Activated T-cell treated with anti-CD3 and anti-CD28 coated beads, Interleukin-2, amount 50 U/mL, for 24 hours (primary cell): ENCODE measurements around the gene ESF1.
"Not testable (repeated sequence)": the region's sequence is repeated elsewhere in the genome, so short reads cannot be mapped to it uniquely, and the experiment has no call there.

Source experiments
- DNase-seq: peaks from one replicate; pipeline ENCODE4 v3.0.0-alpha.2; 2020
- H3K27ac Mint-ChIP-seq: 2 replicates; pipeline ENCODE4 v1.8.0; 2020; ENCODE audit warnings: mild to moderate bottlenecking, mixed read lengths
- H3K27me3 Mint-ChIP-seq: 2 replicates; pipeline ENCODE4 v1.8.0; 2020; ENCODE audit warnings: mixed read lengths
- H3K36me3 Mint-ChIP-seq: 2 replicates; pipeline ENCODE4 v1.8.0; 2020; ENCODE audit warnings: low read depth, mixed read lengths
- H3K4me1 Mint-ChIP-seq: 2 replicates; pipeline ENCODE4 v1.8.0; 2020; ENCODE audit warnings: low read depth, mixed read lengths
- H3K4me3 Mint-ChIP-seq: 2 replicates; pipeline ENCODE4 v1.8.0; 2020; ENCODE audit warnings: mild to moderate bottlenecking, moderate library complexity, mixed read lengths
- H3K9me3 Mint-ChIP-seq: 2 replicates; pipeline ENCODE4 v1.8.0; 2020; ENCODE audit warnings: mixed read lengths

Gene ESF1

DNA sequence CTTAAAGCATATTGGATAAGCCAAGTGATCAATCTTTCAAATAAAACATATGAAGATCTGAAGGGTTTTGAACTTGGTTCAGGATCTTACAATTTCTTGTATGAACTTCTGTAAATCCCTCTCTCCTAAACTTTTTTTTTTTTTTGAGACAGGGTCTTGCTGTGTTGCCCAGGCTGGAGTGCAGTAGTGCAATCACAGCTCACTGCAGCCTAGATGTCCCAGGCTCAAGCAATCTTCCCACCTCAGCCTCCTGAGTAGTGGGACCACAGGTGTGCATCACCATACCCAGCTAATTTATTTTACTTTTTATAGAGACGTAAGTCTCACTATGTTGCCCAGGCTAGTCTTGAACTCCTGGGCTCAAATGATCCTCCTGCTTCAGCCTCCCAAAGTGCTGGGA, 46.5 kb downstream of the ESF1 start:
- Mint-ChIP-seq H3K36me3 (peaks cover 98% of the 10 kb centered on the region), H3K9me3 (peaks cover 19% of the 10 kb centered on the region), H3K4me1 (peaks cover 20% of the 10 kb centered on the region)
- not testable (repeated sequence) for H3K27ac Mint-ChIP-seq, H3K4me3 Mint-ChIP-seq, DNase-seq, H3K27me3 Mint-ChIP-seq

DNA sequence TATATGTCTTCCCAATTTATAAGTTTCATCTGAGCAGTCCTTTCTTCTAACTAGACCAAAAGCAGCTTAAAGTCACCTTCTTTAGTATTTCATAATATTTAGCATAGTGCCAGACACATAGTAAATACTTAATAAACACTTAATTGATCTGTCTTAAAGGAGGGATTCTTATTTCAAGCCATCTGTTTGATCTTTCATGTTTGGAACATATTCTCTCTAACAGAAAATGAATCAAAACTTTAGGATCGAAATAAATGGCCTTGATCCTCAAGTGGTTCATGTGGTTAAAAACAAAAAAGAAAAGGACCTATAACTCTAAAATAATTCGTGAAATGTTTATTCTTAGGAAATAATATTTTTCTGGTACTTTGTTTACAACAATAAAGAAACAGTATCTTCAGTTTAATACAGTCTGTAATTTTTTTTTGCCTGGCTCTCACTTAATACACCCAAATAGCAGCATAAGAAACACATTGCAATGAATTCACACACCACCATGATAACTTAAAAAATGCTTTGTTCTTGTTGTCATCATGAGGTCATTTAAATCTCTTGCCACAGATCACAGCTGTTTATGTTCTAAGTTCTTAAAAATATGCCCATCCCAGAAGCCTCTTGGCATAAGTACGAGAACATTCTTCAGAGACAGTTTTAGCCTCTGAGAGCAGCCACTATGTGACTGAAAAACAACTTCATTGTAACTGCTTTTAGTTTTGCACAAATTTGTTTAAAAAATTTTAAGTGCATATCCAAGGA, 48.1 kb downstream of the ESF1 start:
- no peak for DNase-seq
- Mint-ChIP-seq H3K4me3 (no peak overlapping the region), H3K9me3 (peaks cover 11% of the 10 kb centered on the region), H3K27ac (no peak overlapping the region), H3K36me3 (peaks cover 98% of the 10 kb centered on the region), H3K27me3 (no peaks in the 10 kb centered on the region), H3K4me1 (peaks cover 12% of the 10 kb centered on the region)

DNA sequence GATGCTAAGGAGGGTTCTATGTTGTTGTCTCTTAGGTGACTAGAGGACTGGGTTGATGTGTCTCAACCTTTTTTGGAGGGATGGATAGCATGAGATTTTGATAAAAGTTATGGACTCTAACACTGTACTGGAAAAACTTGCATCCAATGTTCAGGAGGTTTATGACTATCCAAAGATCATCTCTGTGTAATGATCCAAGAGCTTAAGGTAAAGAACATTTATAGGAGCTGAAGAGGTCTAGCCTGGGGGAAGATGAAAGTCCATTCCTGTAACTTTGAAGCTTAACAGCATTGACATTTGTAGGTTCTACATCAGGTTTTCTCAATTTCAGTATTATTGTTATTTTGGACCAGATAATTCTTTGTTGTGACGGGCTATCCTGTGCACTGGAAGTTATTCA, 48.9 kb downstream of the ESF1 start:
- H3K27ac Mint-ChIP-seq: no peak overlapping the region
- peaks cover 5% of the 10 kb centered on the region for H3K9me3 Mint-ChIP-seq
- DNase-seq: no peak
- H3K27me3 Mint-ChIP-seq: no peaks in the 10 kb centered on the region
- H3K4me1 Mint-ChIP-seq: peaks cover 7% of the 10 kb centered on the region
- H3K36me3 Mint-ChIP-seq: peaks cover 98% of the 10 kb centered on the region
- no peak overlapping the region for H3K4me3 Mint-ChIP-seq

DNA sequence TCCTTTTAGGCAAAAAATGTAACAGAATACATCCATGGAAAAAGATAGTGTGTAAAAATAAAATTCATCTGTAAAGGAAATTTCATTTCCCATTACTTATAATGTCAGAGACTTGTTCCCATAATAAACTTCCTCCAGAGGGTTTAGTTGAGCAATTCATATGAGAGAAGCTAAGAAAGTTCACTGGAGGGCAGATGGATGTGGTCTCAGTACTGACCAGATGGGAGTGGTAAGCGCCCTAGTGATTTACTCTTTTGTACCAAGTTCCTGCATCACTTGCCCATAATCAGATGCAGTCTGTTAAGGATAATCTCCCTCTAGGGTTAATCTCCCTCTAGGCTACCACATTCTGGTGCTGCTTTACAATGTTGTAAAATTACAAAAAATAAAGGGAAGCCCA, 61.7 kb downstream of the ESF1 start:
- Mint-ChIP-seq H3K4me3 (no peak overlapping the region), H3K27me3 (no peaks in the 10 kb centered on the region), H3K36me3 (peaks cover 48% of the 10 kb centered on the region), H3K9me3 (no peaks in the 10 kb centered on the region), H3K27ac (no peak overlapping the region), H3K4me1 (peaks cover 2% of the 10 kb centered on the region)
- no peak for DNase-seq

DNA sequence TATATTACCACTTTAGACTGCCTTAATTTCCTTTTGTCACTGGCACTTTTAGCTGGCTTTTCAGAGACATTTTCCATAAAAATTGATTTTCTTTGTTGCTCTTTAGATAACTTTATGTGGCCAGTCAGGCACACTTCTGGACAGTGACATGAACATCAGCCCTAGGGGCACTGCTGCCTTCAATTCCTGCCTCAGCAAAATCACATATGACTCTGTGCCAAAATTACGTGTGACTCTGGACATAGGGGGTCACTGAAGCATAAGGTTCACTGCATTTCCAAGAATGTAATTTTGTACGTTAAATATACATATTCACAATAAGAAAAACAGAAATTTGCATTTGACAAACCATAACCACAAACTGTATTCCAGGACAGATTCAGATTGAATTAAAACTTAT, 66.5 kb downstream of the ESF1 start:
- Mint-ChIP-seq H3K27ac (no peak overlapping the region), H3K4me1 (peaks cover 5% of the 10 kb centered on the region), H3K9me3 (no peaks in the 10 kb centered on the region), H3K27me3 (no peaks in the 10 kb centered on the region), H3K36me3 (peaks cover 84% of the 10 kb centered on the region), H3K4me3 (no peak overlapping the region)
- DNase-seq: no peak

DNA sequence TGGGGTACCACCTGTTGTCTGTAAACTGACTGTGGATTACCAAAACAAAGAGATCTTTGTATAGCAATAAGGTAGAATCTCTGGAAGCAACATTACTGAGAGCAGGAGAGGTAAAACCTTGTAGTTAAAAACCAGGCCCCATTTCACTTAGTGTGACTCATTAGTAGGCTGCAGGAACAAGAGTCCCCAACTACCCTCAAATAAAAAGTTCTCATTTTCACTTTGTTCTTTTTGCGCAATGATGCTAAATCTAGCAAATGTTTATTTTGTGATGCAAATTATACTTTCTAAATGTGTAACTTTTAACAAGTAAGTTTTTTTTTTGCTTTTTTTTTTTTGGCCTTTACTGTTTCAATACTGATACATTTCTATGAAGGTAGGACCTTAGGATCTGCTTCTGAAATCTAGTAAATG, 67.1 kb downstream of the ESF1 start:
- Mint-ChIP-seq H3K4me1 (peaks cover 5% of the 10 kb centered on the region), H3K27ac (no peak overlapping the region), H3K9me3 (peaks cover 2% of the 10 kb centered on the region), H3K27me3 (no peaks in the 10 kb centered on the region), H3K36me3 (peaks cover 84% of the 10 kb centered on the region), H3K4me3 (no peak overlapping the region)
- no peak for DNase-seq

DNA sequence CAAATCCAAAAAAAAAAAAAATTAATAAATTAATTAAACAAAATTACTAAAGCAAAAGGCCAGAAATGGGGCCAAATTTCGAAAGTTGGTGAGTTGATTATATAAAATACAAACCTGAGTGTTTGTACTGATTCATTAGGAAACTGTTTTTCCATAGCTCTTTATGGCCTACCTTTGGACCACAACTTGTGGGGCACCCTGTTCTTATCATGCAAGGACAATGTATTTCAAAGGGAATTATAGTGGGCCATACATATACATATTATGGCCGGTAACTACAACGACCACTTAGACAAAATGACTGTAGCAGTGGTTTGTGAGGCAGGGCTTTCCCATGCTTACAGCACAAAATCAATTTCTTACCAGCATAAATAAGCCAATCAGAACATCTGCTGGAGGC, 69.5 kb downstream of the ESF1 start:
- Mint-ChIP-seq H3K4me3 (no peak overlapping the region), H3K36me3 (peaks cover 88% of the 10 kb centered on the region), H3K27ac (no peak overlapping the region), H3K4me1 (peaks cover 5% of the 10 kb centered on the region), H3K27me3 (no peaks in the 10 kb centered on the region), H3K9me3 (peaks cover 10% of the 10 kb centered on the region)
- DNase-seq: no peak

DNA sequence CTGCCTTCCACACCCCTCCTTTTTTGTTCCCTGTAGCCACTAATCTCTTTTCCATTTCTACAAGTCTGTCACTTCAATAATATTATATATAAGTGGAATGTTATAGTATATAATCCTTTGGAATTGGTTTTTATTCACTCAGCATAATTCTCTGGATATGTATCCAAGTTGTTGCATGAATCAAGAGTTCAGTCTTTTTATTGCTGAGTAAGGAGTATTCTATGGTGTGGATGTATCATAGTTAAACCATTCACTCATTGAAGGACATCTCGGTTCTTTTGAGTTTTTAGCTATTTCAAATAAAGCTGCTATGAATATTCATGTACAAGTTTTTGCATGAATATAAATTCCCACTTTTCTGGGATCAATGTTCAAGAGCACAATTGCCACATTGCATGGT, 76.5 kb downstream of the ESF1 start:
- no peak for DNase-seq
- Mint-ChIP-seq H3K4me1 (no peaks in the 10 kb centered on the region), H3K27ac (no peak overlapping the region), H3K36me3 (peaks cover 26% of the 10 kb centered on the region), H3K4me3 (no peak overlapping the region), H3K9me3 (peaks cover 10% of the 10 kb centered on the region), H3K27me3 (no peaks in the 10 kb centered on the region)

DNA sequence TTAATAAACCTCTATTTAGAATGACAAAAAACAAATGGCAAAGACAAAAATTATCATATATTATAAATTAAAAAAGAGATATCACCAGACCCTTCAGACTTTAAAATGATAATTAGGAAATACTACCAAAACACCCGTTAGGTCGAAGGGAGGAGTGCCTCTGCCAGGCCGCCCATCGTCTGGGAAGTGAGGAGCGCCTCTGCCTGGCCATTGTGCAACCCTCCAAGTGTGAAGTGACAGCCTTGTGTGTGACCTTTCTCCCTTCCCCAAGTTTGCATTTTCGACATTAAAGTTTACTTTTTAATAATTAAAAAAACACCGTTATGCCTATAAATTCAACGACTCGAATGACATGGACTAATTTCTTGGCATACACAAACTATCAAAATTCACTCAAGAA, 81.5 kb downstream of the ESF1 start:
- no peak overlapping the region for H3K27ac Mint-ChIP-seq
- no peak for DNase-seq
- no peaks in the 10 kb centered on the region for H3K4me1 Mint-ChIP-seq
- H3K9me3 Mint-ChIP-seq: no peaks in the 10 kb centered on the region
- H3K4me3 Mint-ChIP-seq: no peak overlapping the region
- no peaks in the 10 kb centered on the region for H3K36me3 Mint-ChIP-seq
- H3K27me3 Mint-ChIP-seq: peaks cover 15% of the 10 kb centered on the region

DNA sequence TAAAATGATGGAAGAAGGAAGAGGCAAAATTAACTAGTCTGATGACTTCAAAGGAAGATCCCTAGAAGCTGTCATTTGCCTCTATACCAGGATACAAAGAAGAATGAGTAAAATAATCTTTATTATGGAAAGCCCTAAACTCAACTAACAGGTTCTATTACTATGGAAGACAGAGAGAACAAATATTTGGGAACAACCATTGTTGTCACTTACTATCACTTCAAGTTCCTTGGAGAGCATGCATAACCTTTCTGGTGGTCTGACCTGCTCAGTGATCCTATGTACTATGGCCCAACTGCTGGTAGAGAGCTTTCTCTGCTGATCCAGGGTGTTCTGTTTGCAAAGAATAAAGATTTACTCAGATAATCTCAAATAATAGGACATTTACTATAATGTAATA, 83.2 kb downstream of the ESF1 start:
- no peaks in the 10 kb centered on the region for H3K36me3 Mint-ChIP-seq

DNA sequence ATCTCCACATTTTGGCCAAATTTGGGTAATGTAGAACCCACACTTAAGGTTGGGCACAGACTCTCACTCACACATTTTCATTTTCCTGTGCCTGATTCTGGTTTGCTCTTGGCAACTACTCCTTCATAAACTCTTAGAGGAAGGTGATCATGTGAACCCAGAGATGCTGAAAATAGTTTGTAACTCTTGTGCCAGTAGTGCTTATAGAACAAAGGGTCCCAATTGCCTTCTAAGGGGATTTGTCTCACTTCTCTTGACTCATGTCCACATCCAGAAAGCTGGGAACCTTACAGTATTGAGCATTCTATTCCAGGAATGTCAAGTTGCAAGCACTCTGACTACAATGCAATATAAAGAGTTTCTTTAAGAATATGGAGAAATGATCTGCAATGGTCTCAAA, 84.0 kb downstream of the ESF1 start:
- H3K9me3 Mint-ChIP-seq: no peaks in the 10 kb centered on the region
- no peak overlapping the region for H3K4me3 Mint-ChIP-seq
- H3K27me3 Mint-ChIP-seq: peaks cover 20% of the 10 kb centered on the region

More for the DNA sequence above, 83.2 kb downstream of the ESF1 start:
- Mint-ChIP-seq H3K4me1 (no peaks in the 10 kb centered on the region), H3K27ac (no peak overlapping the region), H3K27me3 (peaks cover 17% of the 10 kb centered on the region), H3K4me3 (no peak overlapping the region), H3K9me3 (no peaks in the 10 kb centered on the region)
- no peak for DNase-seq

DNA sequence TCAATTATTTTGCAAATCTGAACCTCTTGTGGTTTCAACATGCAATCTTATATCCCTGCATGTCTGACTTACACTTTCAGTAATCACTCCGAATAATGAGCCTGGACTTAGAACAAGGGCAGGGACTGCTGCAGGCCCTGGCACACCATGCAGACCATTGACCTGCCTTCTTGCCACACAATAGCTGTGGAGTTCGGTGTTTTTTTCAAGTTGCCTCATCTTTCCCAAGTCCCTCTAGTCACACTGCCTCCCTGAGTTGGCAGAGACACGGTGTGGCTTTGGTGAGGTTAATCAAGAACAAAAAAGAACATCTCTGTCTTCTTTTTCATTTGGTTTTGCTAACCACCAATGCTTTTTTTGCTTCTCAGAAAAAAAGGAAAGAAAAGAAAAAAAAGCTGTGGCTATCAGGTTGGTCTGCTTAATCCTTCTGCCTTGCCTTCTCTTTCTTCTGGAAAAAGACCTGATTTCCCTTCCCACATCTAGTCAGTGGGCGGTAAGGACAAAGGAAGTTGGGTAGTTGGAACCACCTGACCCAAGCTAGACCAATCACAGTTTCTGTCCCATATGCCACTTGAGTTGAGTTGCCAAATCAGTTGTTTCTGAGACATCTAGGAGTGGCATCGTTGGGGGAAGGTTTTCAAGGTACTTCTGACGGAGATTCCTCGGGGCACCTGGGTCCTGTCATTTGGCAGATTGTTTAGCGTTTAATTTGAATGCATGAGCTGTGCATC, 90.1 kb downstream of the ESF1 start:
- no peaks in the 10 kb centered on the region for H3K9me3 Mint-ChIP-seq
- H3K4me1 Mint-ChIP-seq: no peaks in the 10 kb centered on the region
- H3K4me3 Mint-ChIP-seq: no peak overlapping the region
- no peaks in the 10 kb centered on the region for H3K36me3 Mint-ChIP-seq
- no peak overlapping the region for H3K27ac Mint-ChIP-seq
- DNase-seq: no peak
- peaks cover 26% of the 10 kb centered on the region for H3K27me3 Mint-ChIP-seq

More for the DNA sequence above, 84.0 kb downstream of the ESF1 start:
- Mint-ChIP-seq H3K4me1 (no peaks in the 10 kb centered on the region), H3K36me3 (no peaks in the 10 kb centered on the region), H3K27ac (no peak overlapping the region)
- no peak for DNase-seq

DNA sequence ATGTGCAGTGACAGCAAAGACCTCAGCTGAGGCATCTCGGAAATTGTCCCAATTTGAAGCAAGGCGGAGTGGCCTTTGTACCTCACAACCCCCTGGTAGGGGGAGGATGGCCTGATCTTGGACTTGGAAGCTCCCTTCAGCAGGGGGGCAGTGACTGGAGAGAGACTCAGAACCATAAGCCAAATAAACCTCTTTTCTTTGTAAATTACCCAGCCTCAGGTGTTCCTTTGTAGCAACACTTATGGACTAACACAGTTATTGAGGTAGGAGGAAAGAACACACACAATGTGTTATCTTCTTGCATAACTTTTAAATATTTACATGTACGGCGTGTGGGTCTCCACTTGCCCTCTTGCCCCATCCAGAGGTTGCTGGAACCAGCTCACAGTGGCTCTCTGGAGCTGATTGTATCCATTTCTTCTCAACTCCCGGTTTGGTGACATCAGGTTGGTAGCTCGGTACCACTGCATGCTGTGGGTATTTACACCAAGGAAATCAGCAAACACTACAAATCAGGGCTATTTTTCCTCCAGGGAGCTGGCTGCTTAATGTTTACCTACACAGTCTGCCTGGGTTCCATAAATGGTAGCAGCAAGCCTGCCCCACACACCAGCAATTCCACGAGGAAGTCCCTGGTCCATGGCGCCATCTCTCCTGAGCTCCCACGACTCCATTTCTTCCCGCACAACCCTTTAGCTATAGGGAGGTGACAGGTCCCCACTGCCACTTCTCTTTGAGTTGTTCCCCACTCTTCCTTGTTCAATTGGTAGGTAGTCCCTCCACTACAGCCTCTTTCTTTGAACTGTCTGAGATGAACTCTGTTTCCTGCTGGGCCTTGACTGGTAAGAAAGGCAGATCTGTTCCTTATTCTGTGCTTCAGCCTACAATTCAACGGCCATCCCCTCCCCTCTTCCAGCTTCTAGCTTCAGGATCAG, 91.7 kb downstream of the ESF1 start:
- no peaks in the 10 kb centered on the region for H3K36me3 Mint-ChIP-seq
- DNase-seq: no peak
- no peaks in the 10 kb centered on the region for H3K4me1 Mint-ChIP-seq
- H3K27me3 Mint-ChIP-seq: peaks cover 26% of the 10 kb centered on the region
- H3K4me3 Mint-ChIP-seq: no peak overlapping the region
- no peaks in the 10 kb centered on the region for H3K9me3 Mint-ChIP-seq
- no peak overlapping the region for H3K27ac Mint-ChIP-seq

DNA sequence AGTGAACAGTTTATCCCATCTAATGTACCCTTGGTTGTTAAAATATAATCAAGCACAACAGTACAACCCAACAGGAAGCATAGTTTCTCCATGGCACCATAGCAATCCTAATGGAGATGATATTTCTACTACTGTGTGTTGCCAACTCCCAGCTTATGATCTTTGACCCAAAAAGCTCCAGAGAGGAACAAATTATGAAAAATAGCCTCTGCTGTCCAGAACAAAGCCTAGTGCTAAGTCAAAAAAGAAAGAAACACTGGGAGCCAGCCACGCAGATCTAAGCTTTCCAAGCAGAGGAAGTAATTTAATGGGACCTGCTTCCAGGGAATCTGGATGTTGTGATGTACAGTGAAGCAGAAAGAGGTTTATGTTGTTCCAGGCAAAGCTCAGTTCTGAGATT, 93.8 kb downstream of the ESF1 start:
- H3K9me3 Mint-ChIP-seq: no peaks in the 10 kb centered on the region

More for the DNA sequence above, 93.8 kb downstream of the ESF1 start:
- Mint-ChIP-seq H3K4me3 (no peak overlapping the region), H3K27me3 (peaks cover 25% of the 10 kb centered on the region), H3K4me1 (no peaks in the 10 kb centered on the region), H3K36me3 (no peaks in the 10 kb centered on the region), H3K27ac (no peak overlapping the region)
- no peak for DNase-seq
